GM12801 (cell line): Measurements from ENCODE around the gene KLHL20.

ENCODE experiments used
- CTCF ChIP-seq: IDR thresholded peaks from one replicate; pipeline ENCODE4 v1.5.1; 2011; ENCODE audit warnings: control low read depth; ENCODE audit not compliant: insufficient read length; ENCODE audit errors: extremely low read depth

The KLHL20 gene

GRCh38 chr1:173775578-173776226 lies 60.9 kb downstream of the KLHL20 start:
- TF ChIP-seq CTCF, result no peak

GRCh38 chr1:173779936-173780335 lies 65.2 kb downstream of the KLHL20 start:
- no peak for TF ChIP-seq CTCF

- no peak for TF ChIP-seq CTCF
Observed at GRCh38 chr1:173784997-173785396, 70.2 kb downstream of the KLHL20 start.

- TF ChIP-seq CTCF, result no peak
Observed at GRCh38 chr1:173789841-173790240, 75.1 kb downstream of the KLHL20 start.

GRCh38 chr1:173798078-173798477 lies 83.3 kb downstream of the KLHL20 start:
- no peak for TF ChIP-seq CTCF

- no peak for TF ChIP-seq CTCF
Observed at GRCh38 chr1:173802961-173803360, 88.2 kb downstream of the KLHL20 start.

GRCh38 chr1:173818459-173818858 lies 103.7 kb downstream of the KLHL20 start:
- no peak for TF ChIP-seq CTCF

- TF ChIP-seq CTCF, result no peak
Observed at GRCh38 chr1:173821680-173822079, 106.9 kb downstream of the KLHL20 start.
